HFFc6 (cell line): ENCODE results near the gene RPL12. TPM values are rescaled to one million over a fixed set of nuclear protein-coding genes. Genes with fewer than 3 reads are reported as not detected.
A peak's percentile ranks its signal among the peaks of the same experiment; 100 is the strongest.

ENCODE experiments used
- DNase-seq: peaks from one replicate; pipeline ENCODE4 v3.0.0-alpha.2; 2018
- H3K27ac Mint-ChIP-seq: 2 replicates; pipeline ENCODE4 v1.8.0; 2020; ENCODE audit warnings: mild to moderate bottlenecking, mixed read lengths
- H3K27me3 Mint-ChIP-seq: 2 replicates; pipeline ENCODE4 v1.8.0; 2021; ENCODE audit warnings: mild to moderate bottlenecking, moderate library complexity, mixed read lengths; ENCODE audit not compliant: insufficient read depth
- H3K36me3 Mint-ChIP-seq: 2 replicates; pipeline ENCODE4 v1.8.0; 2021; ENCODE audit warnings: low read depth, mixed read lengths
- H3K4me1 Mint-ChIP-seq: 2 replicates; pipeline ENCODE4 v1.8.0; 2020; ENCODE audit warnings: low read depth, mixed read lengths
- H3K4me3 Mint-ChIP-seq: 2 replicates; pipeline ENCODE4 v1.8.0; 2020; ENCODE audit warnings: mild to moderate bottlenecking, moderate library complexity, mixed read lengths
- H3K9me3 Mint-ChIP-seq: 2 replicates; pipeline ENCODE4 v1.8.0; 2020; ENCODE audit warnings: mild to moderate bottlenecking, mixed read lengths
- total RNA-seq, 6 experiments: library from RNA; stranded (reverse); fragmentation: NEBNext Ultra II Directional; extraction: Animal tissue kit (Norgen Biotek cat#: 25700); gene quantifications; 2 replicates in 1 of 6; 3 replicates in 5 of 6; pipeline ENCODE4 v1.2.3, GENCODE V29; 2021
- TF ChIP-seq, protein P1 (sequence below): fragments of 200-600 bp; sonication (generic); IDR thresholded peaks from 2 replicates; pipeline ENCODE4 v1.5.0; 2021; ENCODE audit warnings: antibody characterized with exemption, mild to moderate bottlenecking

Gene RPL12
- total RNA-seq, 6 experiments from 2014 or later: 953 to 1,196 (median 1,072) TPM

DNA sequence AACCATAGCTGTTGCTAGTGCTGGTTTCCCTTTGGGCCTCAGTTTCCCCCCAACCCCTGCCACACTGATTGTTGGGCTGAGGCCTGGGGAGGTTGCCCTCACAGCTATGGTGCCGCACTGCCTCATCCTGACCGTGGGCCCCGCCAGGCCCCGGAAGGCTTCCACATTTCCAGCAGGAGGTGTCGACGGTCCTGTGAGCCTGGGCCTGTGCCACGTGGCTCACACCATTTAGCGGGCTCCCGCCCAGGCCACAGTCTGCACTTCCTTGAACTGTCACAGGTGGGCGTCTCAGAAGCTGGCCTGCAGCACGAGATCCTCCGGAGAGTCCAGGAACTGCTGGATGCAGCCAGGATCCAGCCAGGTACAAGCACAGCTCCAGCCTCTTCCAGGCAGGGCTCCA lies 45.8 kb upstream of the RPL12 start:
- TF ChIP-seq, protein P1, sequence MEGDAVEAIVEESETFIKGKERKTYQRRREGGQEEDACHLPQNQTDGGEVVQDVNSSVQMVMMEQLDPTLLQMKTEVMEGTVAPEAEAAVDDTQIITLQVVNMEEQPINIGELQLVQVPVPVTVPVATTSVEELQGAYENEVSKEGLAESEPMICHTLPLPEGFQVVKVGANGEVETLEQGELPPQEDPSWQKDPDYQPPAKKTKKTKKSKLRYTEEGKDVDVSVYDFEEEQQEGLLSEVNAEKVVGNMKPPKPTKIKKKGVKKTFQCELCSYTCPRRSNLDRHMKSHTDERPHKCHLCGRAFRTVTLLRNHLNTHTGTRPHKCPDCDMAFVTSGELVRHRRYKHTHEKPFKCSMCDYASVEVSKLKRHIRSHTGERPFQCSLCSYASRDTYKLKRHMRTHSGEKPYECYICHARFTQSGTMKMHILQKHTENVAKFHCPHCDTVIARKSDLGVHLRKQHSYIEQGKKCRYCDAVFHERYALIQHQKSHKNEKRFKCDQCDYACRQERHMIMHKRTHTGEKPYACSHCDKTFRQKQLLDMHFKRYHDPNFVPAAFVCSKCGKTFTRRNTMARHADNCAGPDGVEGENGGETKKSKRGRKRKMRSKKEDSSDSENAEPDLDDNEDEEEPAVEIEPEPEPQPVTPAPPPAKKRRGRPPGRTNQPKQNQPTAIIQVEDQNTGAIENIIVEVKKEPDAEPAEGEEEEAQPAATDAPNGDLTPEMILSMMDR: no peak; the same call in none of the 2 replicates
- peaks cover 18% of the 10 kb centered on the region; the same call in 1 of the 2 replicates for H3K36me3 Mint-ChIP-seq
- peaks cover 30% of the 10 kb centered on the region for H3K27me3 Mint-ChIP-seq
- no peak overlapping the region for H3K27ac Mint-ChIP-seq
- no peak overlapping the region for H3K4me3 Mint-ChIP-seq
- no peak for DNase-seq
- peaks cover 33% of the 10 kb centered on the region for H3K4me1 Mint-ChIP-seq
- no peaks in the 10 kb centered on the region for H3K9me3 Mint-ChIP-seq

DNA sequence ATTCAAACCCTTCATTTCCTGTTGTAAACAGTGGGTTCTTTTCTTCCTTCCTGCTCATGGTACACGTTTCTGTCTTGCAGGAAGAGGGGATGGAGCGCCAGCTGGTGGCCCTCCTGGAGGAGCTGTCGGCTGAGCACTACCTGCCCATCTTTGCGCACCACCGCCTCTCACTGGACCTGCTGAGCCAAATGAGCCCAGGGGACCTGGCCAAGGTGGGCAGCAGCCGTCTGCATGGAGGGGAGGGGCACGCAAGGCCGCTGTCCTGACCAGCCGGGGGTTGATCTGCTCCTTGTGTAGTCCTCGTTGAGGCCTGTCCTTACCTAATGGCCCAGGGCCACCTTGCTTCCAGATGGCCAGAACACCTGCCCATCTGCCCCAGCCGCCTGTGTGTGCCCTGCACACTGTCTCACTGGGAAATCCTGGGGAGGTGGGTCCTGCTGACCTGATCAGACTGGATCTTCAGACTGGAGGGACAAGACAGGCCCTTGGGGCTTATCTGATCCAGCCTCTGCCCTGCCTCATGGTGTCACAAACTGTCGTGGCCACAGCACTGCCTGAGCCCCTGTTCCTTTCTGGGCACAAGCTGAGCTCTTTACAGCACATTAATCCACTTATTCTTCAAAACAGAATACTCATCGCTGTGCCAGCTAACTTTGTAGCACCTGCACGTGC lies 44.8 kb upstream of the RPL12 start:
- no peaks in the 10 kb centered on the region for H3K9me3 Mint-ChIP-seq
- H3K36me3 Mint-ChIP-seq: peaks cover 18% of the 10 kb centered on the region; the same call in 1 of the 2 replicates
- TF ChIP-seq, protein P1: peak; percentile 30; the same call in 1 of the 2 replicates
- peaks cover 23% of the 10 kb centered on the region for H3K27me3 Mint-ChIP-seq
- H3K4me3 Mint-ChIP-seq: peak overlapping the region; percentile 22
- peak overlapping the region; percentile 96 for H3K27ac Mint-ChIP-seq
- DNase-seq: no peak
- H3K4me1 Mint-ChIP-seq: peaks cover 29% of the 10 kb centered on the region

DNA sequence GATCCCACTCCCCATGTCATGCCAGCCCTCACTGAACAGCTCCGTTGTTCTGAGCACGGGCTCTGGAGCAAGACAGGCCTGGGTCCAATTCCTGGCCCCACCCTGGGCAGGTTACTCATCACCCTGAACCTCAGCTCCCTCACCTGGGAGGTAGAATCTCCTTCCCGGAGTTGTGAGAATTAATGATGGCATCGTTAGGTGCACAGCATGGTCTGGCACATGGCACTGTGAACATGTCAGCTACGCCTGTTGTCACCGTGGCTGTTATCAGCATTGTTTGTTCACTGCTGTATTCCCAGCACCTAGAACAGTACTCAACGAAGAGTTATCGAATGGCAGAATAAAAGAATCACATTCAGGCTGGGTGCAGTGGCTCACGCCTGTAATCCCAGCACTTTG lies 43.1 kb upstream of the RPL12 start:
- H3K36me3 Mint-ChIP-seq: peaks cover 23% of the 10 kb centered on the region; the same call in 1 of the 2 replicates
- peaks cover 29% of the 10 kb centered on the region for H3K4me1 Mint-ChIP-seq
- DNase-seq: no peak
- TF ChIP-seq, protein P1: no peak
- H3K4me3 Mint-ChIP-seq: peak overlapping the region; percentile 24; the same call in 1 of the 2 replicates
- peak overlapping the region; percentile 74 for H3K27ac Mint-ChIP-seq
- peaks cover 14% of the 10 kb centered on the region for H3K27me3 Mint-ChIP-seq
- H3K9me3 Mint-ChIP-seq: no peaks in the 10 kb centered on the region

DNA sequence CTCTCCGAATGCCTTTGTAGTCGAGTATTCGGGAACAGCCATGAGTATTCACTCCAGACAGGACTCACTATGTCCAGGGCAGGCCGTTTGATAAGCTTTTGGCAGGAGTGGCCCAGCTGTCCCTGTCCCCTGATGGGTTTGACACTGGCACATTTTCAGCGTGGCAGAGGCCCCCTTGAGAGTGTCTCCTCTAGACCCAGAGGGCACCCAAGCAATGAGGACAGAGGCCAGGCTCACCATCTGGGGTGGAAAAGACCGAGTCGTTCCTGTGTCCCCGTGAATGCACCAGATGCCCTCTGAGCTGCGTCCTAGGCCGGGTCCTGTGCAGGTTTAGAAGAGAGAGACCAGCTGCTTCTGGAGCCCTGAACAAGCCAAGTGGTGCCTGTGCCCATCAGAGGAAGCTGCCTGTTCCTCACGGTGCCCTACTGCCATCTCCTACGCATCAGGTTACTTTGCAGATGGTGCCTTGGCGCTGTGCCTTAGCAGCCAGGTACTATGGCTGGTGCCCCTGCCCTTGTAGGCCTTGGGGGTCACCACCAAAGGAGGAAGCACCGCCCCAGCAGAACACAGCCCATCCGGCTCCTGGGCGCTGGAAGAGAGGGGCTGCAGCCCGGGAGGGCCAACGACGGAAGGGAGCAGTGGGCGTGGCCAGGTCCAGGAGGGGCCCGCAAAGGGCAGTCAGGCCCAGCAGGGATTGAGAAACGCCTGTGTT lies 42.5 kb upstream of the RPL12 start:
- H3K27ac Mint-ChIP-seq: peak overlapping the region; percentile 74; the same call in 1 of the 2 replicates
- H3K4me3 Mint-ChIP-seq: no peak overlapping the region
- H3K27me3 Mint-ChIP-seq: peaks cover 15% of the 10 kb centered on the region
- H3K9me3 Mint-ChIP-seq: no peaks in the 10 kb centered on the region
- peaks cover 23% of the 10 kb centered on the region; the same call in 1 of the 2 replicates for H3K36me3 Mint-ChIP-seq
- no peak for DNase-seq
- TF ChIP-seq, protein P1: no peak
- peaks cover 29% of the 10 kb centered on the region for H3K4me1 Mint-ChIP-seq

DNA sequence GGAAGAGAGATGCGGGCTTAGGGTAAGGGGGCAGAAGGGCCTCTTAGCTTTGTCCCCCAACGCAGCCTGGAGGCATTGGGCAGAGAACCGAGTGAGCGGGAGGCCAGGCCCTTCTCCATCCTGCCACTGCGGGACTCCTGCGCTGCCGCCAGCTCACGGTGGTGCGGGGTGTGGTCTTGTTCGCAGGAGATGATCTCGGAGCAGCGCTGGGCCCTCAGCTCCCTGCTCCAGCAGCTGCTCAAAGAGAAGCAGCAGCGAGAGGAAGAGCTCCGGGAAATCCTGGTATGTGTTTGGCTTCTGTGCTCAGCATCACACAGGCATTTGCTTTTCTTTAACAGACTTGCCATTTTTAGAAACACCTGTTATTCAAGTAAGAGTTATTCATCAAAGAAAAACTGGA lies 41.4 kb upstream of the RPL12 start:
- Mint-ChIP-seq H3K9me3 (no peaks in the 10 kb centered on the region), H3K4me1 (peaks cover 19% of the 10 kb centered on the region), H3K27me3 (peaks cover 14% of the 10 kb centered on the region), H3K27ac (no peak overlapping the region), H3K4me3 (no peak overlapping the region), H3K36me3 (peaks cover 14% of the 10 kb centered on the region; the same call in 1 of the 2 replicates)
- DNase-seq: no peak
- TF ChIP-seq, protein P1: no peak
